Kidney capillary endothelial cell (primary cell): ENCODE results near the gene TMEM25.
"Not testable (repeated sequence)": the region's sequence is repeated elsewhere in the genome, so short reads cannot be mapped to it uniquely, and the experiment has no call there.

ENCODE experiments used
- DNase-seq: peaks from one replicate; pipeline ENCODE4 v3.0.0-alpha.2; 2018; ENCODE audit warnings: low spot score

Gene TMEM25

DNA sequence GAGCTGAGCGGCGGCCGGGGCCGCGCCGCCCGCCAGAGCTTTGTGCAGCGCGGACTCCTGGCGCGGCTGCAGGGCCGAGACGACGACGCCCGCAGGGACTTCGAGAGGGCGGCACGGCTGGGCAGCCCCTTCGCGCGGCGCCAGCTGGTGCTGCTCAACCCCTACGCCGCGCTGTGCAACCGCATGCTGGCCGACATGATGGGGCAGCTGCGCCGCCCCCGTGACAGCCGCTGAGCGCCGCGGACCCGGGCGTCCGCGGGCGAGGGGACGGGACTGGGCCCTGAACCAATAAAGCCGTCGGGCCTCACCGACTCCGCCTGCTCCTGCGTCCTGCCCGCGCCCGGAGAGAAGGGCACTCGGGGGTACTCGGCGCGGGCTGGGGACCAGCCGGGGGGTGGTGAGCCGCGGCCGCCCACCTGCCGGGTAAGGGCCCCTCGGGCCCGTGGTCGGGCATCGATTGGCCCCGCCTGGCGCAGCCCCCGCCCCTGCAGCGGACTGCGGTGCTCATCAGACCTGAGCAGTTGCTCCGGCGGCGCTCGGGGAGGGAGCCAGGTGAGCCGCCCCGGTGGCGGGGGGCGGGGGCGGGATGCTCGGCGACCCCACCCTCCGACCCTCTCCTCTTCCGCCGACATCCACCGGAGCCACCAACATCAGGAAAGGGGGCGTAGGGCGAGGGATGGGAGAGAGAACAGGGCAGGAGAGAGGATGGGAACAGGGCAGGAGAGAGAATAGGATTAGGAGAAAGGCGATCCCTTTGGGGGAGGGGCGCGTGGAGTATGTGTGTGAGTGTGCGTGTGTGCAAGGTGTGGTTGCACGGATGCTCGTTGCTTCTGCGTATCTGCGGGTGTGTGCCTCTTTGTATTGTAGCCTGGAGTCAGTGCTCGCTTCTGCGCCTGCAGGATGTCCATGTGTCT is at the start of gene TMEM25:
Gene TMEM25, plus strand, starts transcription at position 510 of the 914 bp plus-strand sequence. CDS start 610 bp downstream, outside the sequence.
- DNase-seq = peak; percentile 11

DNA sequence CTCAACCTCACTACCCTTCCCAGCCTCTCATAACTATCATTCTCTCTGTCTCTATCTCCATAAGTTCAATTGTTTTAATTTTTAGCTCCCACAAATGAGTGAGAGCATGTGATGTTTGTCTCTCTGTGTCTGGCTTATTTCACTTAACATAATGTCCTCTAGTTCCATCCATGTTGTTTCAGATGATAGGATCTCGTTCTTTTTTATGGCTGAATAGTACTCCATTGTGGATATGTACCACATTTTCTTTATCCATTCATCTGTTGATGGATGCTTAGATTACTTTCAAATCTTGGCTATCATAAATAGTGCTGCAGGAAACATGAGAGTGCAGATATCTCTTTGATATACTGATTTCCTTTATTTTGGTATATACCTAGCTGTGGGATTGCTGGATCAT is 49.8 kb upstream of the TMEM25 start:
- not testable (repeated sequence) for DNase-seq

DNA sequence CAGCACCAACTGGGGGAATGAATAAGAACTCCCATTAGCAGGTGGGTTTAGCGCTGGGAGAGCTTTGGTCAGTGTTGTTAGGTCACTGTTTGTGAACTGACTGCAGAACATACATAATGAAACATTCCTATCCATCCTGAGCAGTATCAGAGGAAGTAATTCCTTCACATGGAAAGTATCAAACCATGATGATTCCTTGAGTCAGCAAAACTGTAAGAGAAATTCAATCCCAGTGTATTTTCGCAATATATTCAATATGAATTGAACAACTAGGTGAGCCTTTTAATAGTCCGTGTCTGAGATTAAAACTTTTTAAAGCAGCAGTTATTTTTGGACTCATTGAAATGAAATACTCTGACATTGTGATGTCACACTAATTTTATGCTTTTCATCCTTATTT is 46.6 kb upstream of the TMEM25 start:
- no peak for DNase-seq

DNA sequence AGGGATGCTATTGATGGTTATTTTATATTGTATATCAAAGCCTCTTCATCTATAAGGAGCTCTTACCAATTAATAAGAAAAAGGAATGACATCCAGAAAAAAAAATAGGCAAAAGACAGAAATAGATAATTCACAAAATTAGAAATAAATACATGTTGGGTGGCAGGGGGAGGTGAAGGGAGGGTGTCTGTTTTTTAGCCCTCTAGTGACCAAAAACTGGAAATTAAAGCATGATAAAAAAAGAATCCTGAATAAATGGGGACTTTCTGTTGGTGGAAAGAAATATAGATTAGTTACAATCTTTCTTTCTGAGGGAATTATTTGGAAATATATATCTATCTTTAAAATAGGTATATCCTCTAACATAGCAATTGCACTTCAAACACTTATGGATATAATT is 45.7 kb upstream of the TMEM25 start:
- DNase-seq = no peak

DNA sequence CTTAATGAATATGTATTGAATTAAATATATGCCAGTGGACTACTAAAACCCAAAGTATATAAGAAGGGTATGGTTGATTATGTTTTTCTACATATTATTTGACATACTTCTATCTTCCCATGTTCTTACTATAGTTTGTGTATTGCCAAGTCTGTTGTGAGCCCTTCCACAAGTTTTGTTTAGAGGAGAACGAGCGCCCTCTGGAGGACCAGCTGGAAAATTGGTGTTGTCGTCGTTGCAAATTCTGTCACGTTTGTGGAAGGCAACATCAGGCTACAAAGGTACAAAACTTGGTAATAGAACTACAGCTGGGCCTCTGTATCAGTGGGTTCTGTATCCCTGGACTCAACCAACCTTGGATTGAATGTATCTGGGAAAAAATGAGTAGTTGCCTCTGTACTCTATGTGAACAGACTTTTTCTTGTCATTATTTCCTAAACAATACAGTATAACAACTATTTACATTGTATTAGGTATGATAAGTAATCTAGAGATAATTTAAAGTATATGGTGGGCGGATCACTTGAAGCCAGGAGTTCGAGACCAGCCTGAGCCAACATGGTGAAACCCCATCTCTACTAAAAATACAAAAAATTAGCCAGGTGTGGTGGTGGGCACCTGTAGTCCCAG is 42.4 kb upstream of the TMEM25 start:
- peak; percentile 78 for DNase-seq

DNA sequence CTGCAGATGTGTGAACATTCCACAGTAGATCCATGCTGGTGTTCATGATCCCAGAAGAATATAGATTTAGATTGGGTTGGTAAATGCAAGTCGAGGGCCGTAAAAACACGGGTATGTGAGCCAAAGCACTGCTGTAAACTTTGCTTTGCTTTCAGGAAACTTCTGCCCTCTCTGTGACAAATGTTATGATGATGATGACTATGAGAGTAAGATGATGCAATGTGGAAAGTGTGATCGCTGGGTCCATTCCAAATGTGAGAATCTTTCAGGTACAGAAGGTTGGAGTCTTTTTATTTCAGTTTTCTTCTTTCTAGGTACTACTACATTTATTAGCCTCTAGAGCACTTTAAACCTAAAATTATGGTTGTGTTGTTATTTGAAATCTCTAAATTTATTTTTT is 40.0 kb upstream of the TMEM25 start:
- DNase-seq = no peak

DNA sequence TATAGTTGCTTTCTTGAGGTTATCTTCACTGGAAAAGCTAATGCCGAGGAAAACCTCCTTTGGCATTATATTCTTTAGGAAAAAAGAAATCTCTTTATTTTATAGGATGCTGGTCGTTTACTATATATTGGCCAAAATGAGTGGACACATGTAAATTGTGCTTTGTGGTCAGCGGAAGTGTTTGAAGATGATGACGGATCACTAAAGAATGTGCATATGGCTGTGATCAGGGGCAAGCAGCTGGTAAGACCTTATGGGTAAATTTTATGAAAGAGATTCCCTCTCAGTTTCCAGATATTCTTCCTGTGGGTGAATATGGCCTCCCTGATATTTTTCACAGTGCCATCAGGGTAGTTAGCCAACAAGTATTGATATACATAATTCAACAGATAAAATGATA is 33.2 kb upstream of the TMEM25 start:
- no peak for DNase-seq

DNA sequence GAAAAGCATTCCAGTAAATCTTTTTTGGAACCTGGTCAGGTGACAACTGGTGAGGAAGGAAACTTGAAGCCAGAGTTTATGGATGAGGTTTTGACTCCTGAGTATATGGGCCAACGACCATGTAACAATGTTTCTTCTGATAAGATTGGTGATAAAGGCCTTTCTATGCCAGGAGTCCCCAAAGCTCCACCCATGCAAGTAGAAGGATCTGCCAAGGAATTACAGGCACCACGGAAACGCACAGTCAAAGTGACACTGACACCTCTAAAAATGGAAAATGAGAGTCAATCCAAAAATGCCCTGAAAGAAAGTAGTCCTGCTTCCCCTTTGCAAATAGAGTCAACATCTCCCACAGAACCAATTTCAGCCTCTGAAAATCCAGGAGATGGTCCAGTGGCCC is 27.8 kb upstream of the TMEM25 start:
- DNase-seq = no peak

DNA sequence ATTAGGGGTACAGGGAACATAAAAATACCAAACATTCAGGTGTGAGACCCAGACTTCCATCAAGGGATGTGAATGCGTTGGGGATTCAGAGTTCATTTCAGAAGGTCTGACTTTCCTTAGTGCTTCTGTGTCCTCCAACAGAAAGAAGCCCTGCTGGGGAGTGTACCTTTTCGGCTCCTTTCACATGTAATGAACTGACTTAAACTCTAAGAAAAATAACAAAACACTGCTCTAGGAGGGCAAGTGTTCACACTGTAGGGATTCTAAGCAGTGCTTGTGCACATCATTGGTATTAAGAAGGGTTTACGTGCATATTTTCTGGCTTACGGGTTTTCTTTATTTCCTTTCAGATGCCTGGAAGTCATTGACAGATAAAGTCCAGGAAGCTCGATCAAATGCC is 19.4 kb upstream of the TMEM25 start:
- DNase-seq = no peak

DNA sequence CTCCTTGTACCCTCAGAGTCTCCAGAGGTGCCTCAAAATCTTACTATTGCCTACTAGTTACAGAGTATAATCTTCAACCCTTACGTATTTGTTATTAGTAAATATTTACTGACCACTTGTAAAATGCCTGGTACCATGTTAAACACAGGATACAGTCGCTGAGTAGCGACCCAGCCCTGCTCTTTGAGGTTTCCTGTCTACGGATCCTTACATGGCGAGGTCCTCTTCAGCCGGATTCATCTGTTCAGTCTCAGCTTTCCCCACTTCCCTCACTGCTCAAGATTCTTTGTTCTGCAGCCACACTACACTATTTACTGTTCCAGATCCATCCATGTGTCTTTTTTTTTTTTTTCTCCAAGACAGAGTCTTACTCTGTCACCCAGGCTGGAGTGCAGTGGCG is 16.9 kb upstream of the TMEM25 start:
- DNase-seq = no peak

DNA sequence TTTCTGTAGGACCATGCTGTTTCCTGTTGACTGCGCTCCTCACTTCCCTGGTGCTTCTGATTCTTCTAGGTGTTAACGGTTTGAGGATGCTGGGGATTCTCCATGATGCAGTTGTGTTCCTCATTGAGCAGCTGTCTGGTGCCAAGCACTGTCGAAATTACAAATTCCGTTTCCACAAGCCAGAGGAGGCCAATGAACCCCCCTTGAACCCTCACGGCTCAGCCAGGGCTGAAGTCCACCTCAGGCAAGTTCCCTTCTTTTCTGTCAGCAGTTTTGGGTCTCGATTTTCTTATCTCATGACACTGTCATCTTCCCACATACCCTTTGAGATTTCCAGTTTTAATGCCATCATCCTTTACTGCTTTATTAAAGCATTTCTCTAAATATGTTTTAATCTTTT is 11.4 kb upstream of the TMEM25 start:
- no peak for DNase-seq

DNA sequence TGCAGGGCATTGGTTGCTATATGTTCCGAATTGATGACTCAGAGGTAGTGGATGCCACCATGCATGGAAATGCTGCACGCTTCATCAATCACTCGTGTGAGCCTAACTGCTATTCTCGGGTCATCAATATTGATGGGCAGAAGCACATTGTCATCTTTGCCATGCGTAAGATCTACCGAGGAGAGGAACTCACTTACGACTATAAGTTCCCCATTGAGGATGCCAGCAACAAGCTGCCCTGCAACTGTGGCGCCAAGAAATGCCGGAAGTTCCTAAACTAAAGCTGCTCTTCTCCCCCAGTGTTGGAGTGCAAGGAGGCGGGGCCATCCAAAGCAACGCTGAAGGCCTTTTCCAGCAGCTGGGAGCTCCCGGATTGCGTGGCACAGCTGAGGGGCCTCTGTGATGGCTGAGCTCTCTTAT is 9.1 kb upstream of the TMEM25 start:
- no peak for DNase-seq

DNA sequence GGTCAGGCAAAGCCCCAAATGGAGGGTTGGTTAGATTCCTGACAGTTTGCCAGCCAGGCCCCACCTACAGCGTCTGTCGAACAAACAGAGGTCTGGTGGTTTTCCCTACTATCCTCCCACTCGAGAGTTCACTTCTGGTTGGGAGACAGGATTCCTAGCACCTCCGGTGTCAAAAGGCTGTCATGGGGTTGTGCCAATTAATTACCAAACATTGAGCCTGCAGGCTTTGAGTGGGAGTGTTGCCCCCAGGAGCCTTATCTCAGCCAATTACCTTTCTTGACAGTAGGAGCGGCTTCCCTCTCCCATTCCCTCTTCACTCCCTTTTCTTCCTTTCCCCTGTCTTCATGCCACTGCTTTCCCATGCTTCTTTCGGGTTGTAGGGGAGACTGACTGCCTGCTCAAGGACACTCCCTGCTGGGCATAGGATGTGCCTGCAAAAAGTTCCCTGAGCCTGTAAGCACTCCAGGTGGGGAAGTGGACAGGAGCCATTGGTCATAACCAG is 8.4 kb upstream of the TMEM25 start:
- DNase-seq = peak; percentile 11

DNA sequence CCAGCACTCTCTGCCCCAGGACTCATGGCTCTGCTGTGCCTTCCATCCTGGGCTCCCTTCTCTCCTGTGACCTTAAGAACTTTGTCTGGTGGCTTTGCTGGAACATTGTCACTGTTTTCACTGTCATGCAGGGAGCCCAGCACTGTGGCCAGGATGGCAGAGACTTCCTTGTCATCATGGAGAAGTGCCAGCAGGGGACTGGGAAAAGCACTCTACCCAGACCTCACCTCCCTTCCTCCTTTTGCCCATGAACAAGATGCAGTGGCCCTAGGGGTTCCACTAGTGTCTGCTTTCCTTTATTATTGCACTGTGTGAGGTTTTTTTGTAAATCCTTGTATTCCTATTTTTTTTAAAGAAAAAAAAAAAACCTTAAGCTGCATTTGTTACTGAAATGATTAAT is 6.6 kb upstream of the TMEM25 start:
- DNase-seq = no peak

DNA sequence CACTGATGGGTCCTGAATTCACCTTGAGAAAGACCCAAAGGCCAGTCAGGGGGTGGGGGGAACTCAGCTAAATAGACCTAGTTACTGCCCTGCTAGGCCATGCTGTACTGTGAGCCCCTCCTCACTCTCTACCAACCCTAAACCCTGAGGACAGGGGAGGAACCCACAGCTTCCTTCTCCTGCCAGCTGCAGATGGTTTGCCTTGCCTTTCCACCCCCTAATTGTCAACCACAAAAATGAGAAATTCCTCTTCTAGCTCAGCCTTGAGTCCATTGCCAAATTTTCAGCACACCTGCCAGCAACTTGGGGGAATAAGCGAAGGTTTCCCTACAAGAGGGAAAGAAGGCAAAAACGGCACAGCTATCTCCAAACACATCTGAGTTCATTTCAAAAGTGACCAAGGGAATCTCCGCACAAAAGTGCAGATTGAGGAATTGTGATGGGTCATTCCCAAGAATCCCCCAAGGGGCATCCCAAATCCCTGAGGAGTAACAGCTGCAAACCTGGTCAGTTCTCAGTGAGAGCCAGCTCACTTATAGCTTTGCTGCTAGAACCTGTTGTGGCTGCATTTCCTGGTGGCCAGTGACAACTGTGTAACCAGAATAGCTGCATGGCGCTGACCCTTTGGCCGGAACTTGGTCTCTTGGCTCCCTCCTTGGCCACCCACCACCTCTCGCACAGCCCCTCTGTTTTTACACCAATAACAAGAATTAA is 6.1 kb upstream of the TMEM25 start:
- no peak for DNase-seq

DNA sequence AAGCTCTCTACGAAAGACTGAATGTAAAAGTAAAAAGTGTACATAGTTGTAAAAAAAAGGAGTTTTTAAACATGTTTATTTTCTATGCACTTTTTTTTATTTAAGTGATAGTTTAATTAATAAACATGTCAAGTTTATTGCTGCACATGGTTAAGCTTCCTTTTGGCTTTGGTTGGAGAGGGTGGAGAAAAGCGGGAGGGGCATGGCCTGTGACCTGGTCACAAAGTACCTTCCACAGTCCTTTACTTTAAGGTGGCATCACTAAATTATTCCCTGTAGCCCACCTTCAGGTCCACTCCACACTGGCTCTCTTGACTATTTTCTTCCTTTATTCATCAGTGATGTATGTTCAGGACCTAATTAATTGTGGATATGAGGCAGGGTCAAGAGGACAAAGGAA is 4.3 kb upstream of the TMEM25 start:
- no peak for DNase-seq

DNA sequence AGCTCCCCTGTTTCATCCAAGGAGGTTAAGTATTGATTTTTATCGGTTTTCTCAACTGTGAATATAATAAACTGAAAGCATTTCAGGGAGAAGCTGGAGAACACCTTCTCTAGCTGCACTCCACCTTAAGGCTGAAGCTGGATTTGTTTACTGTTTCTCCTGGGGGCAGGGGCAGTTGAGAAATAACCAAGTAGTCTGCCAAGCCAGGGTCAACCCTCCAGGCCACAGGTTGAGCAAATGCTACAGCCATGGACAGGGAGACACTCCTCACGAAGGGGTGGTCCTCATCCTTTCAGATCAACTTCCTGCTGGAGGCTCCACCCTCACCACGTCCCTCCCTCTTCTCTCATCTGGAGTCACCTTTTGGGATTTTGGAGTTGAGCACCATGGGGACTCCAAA is 3.9 kb upstream of the TMEM25 start, which contains the start of gene TTC36:
Gene TTC36, plus strand, starts transcription at position 366 of the 400 bp plus-strand sequence. Its CDS starts 21 bp downstream, at position 387.
- no peak for DNase-seq

DNA sequence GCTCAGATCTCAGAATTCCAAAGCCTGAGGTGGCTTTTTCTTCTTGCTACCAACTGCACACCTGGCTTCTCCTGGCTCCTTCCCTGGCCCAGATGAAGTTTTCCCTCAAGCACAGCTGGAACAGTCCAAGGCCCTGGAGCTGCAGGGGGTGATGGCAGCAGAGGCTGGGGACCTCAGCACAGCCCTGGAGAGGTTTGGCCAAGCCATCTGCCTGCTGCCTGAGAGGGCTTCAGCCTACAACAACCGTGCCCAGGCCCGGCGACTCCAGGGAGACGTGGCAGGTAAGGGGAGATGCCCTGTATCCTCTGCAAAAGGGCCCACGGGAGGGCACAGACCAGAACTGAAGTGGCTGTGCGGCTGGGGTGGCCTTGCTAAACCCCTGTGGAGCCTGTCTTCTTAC is 2.5 kb upstream of the TMEM25 start:
- no peak for DNase-seq

DNA sequence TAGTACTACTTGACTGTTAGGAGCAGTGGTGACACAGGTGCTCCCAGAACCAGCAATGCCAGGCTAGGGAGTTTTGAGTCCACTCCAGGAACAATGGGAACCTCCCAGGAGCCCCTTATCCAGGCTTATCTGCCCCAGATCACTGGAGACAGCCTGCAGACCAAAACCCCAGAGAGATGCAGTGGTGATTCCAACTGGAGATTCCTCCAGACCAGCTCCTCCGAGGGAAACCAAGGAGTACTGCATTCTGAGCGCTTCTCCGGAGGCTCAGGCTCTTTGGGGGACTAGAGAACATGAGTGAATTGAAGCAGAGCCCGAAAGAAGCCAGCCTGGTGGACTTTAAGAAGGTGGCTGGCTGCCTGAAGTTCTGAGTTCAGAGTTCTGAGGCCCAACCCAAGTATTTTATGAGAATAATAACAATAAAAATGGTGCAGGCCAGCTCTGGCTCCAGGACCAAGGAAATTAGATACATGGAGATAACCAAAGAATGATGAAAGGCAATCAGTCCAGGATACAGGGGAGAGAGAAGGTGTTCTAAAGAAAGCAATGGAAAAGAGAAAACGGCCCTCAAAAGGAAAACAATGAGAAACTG is 1.3 kb upstream of the TMEM25 start:
- DNase-seq = no peak

DNA sequence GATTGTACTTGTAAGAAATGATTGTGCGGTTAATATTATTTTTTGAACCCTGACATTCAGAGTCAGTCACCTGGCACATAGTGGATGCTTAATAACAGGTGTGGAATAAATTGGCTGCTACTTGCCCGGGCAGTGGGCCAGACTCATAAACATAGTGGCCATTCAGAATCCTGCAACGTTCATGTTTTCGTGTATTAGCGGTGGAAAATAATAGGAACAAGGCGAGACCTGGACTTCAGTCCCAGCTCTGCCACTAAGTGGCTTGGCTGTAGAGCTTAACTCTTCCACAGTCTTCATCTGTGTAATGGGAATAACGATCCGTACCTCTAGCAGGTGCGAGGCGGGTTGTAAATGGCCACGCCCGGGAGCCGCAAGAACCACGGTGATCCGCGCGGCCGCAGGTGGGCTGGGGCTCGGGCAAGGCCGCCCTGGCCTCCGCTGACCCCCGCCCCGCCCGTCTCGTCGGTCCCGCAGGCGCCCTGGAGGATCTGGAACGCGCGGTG is 761 bp upstream of the TMEM25 start:
- DNase-seq = peak; percentile 4

DNA sequence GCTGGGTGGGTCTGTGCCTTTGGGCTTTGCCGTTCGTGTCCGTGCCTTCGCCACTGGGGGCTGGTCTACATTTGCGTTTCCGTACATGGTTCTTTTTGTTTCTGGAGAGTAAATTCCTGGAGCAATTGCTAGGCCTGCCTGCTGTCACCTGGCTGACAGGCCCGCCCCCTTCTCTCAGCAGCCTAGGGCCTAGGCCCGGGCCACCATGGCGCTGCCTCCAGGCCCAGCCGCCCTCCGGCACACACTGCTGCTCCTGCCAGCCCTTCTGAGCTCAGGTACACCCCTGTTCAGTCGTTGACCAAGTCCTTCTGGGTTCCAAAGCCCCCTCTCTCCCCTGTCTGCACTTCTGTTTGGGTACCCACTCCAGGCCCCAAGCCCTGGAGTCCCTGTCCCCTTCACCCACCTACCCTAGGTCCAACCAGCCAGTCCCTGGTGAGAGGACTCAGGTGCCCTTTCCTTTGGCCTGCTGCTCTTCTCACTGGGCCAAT is 649 bp downstream of the TMEM25 start:
- no peak for DNase-seq

DNA sequence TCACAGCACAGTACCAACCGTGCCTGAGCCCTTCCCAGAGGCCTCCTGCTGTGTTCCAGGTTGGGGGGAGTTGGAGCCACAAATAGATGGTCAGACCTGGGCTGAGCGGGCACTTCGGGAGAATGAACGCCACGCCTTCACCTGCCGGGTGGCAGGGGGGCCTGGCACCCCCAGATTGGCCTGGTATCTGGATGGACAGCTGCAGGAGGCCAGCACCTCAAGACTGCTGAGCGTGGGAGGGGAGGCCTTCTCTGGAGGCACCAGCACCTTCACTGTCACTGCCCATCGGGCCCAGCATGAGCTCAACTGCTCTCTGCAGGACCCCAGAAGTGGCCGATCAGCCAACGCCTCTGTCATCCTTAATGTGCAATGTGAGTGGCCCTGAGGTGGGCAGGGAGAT is 1.1 kb downstream of the TMEM25 start:
- DNase-seq = no peak
